A673 (cell line): Measurements from ENCODE around the gene MLLT6. TPM values are rescaled to one million over a fixed set of nuclear protein-coding genes. Genes with fewer than 3 reads are reported as not detected.

Experiments used
- BruUV-seq: library from RNA; stranded (reverse); fragments of 400-500 nt; replicated peaks from 2 replicates; lab custom pipeline; 2021; lab: Mats Ljungman, UMichigan
- CTCF ChIA-PET: fragments of 300-600 bp; sonication (Branson Sonifier 250); formaldehyde crosslinking; loops from one replicate; lab custom pipeline; 2022; ENCODE audit warnings: antibody characterized with exemption; lab: Charles Lee
- POLR2A ChIA-PET: fragments of 300-600 bp; sonication (Branson Sonifier 250); formaldehyde crosslinking; loops from one replicate; lab custom pipeline; 2022; ENCODE audit warnings: antibody characterized with exemption; ENCODE audit not compliant: low non-redundant PET; lab: Charles Lee
- DNase-seq: peaks from one replicate; pipeline ENCODE4 v3.0.0-alpha.2; 2015; ENCODE audit warnings: low spot score
- H3K27ac ChIP-seq: fragments of 200-600 bp; sonication (generic); 2 replicates; pipeline ENCODE4 v1.5.1; 2016; ENCODE audit warnings: mixed run types, low read depth, mild to moderate bottlenecking, mixed read lengths, antibody characterized with exemption, low read length; ENCODE audit not compliant: poor library complexity, severe bottlenecking
- H3K27me3 ChIP-seq: fragments of 200-600 bp; sonication (generic); replicated peaks from 2 replicates; pipeline ENCODE4 v1.6.1; 2017; ENCODE audit warnings: mixed run types, low read depth, mild to moderate bottlenecking, mixed read lengths, antibody characterized with exemption, low read length; ENCODE audit not compliant: insufficient read depth, poor library complexity
- H3K36me3 ChIP-seq: fragments of 200-600 bp; sonication (generic); 2 replicates; pipeline ENCODE4 v1.6.1; 2016; ENCODE audit warnings: mixed run types, mild to moderate bottlenecking, mixed read lengths, antibody characterized with exemption, low read length; ENCODE audit not compliant: insufficient read depth, poor library complexity, severe bottlenecking
- H3K4me1 ChIP-seq: fragments of 200-600 bp; sonication (generic); 2 replicates; pipeline ENCODE4 v1.6.1; 2017; ENCODE audit warnings: mixed run types, mild to moderate bottlenecking, mixed read lengths, antibody characterized with exemption, low read length; ENCODE audit not compliant: insufficient read depth, poor library complexity, severe bottlenecking
- H3K4me3 ChIP-seq: fragments of 200-600 bp; sonication (generic); 2 replicates; pipeline ENCODE4 v1.5.1; 2016; ENCODE audit warnings: low read depth, mixed run types, mild to moderate bottlenecking, mixed read lengths, low read length; ENCODE audit not compliant: poor library complexity, severe bottlenecking
- H3K9me3 ChIP-seq: fragments of 200-600 bp; sonication (generic); 2 replicates; pipeline ENCODE4 v1.6.1; 2016; ENCODE audit warnings: mixed run types, low read depth, mild to moderate bottlenecking, mixed read lengths, antibody characterized with exemption, low read length; ENCODE audit not compliant: poor library complexity, severe bottlenecking
- CTCF ChIP-seq: fragments of 300-800, 200-600 bp; sonication (generic); conservative IDR thresholded peaks from 2 replicates; pipeline ENCODE4 v1.5.1; 2017; ENCODE audit warnings: low read depth, mild to moderate bottlenecking, antibody characterized with exemption, low read length, moderate library complexity, mixed read lengths
- EZH2 ChIP-seq: fragments of 200-600 bp; sonication (generic); IDR thresholded peaks from 2 replicates; pipeline ENCODE4 v1.6.1; 2017; ENCODE audit warnings: borderline replicate concordance, low read depth, mild to moderate bottlenecking, mixed read lengths, antibody characterized with exemption, low read length; ENCODE audit not compliant: poor library complexity, severe bottlenecking
- intact Hi-C: fragments of 100-400 bp; cut with micrococcal nuclease; formaldehyde crosslinking; loops from one replicate; pipeline ENCODE4 v1.10.0; 2022; ENCODE audit not compliant: unreplicated experiment
- total RNA-seq: library from RNA; stranded (reverse); gene quantifications from 2 replicates; pipeline ENCODE4 v1.2.3, GENCODE V29; 2021

MLLT6 gene
- total RNA-seq, 1 experiment from 2014 or later = 41.4 TPM

GRCh38 chr17:38750312-38751121 is 45.4 kb downstream of the MLLT6 start:
- H3K4me3 ChIP-seq = peak overlapping the region; percentile 81
- intact Hi-C loops = loop anchor here (5.0 kb wide), 1 partner anchor 117 kb away; no protein-coding TSS in a partner anchor
- BruUV-seq = no TSS peak
- TF ChIP-seq EZH2 = no peak
- no peak for TF ChIP-seq CTCF
- no peak overlapping the region for H3K27ac ChIP-seq
- no peaks in the 10 kb centered on the region for H3K27me3 ChIP-seq
- H3K4me1 ChIP-seq = peaks cover 29% of the 10 kb centered on the region
- peak; percentile 54 for DNase-seq
- ChIA-PET CTCF (no interaction called here), POLR2A (no interaction called here)
- no peaks in the 10 kb centered on the region for H3K36me3 ChIP-seq
- no peaks in the 10 kb centered on the region for H3K9me3 ChIP-seq

- Histone ChIP-seq H3K36me3 (peaks cover 3% of the 10 kb centered on the region), H3K9me3 (no peaks in the 10 kb centered on the region), H3K4me3 (peak overlapping the region; percentile 81), H3K27me3 (no peaks in the 10 kb centered on the region), H3K27ac (no peak overlapping the region), H3K4me1 (peaks cover 21% of the 10 kb centered on the region)
- CTCF ChIA-PET = no interaction called here
- no peak for TF ChIP-seq CTCF
- TF ChIP-seq EZH2 = no peak
- BruUV-seq = no TSS peak
- DNase-seq = peak; percentile 48
- intact Hi-C loops = loop anchor here (5.0 kb wide), 1 partner anchor 116 kb away; no protein-coding TSS in a partner anchor
- POLR2A ChIA-PET = no interaction called here
Observed at GRCh38 chr17:38751144-38751807, 46.2 kb downstream of the MLLT6 start.

DNA sequence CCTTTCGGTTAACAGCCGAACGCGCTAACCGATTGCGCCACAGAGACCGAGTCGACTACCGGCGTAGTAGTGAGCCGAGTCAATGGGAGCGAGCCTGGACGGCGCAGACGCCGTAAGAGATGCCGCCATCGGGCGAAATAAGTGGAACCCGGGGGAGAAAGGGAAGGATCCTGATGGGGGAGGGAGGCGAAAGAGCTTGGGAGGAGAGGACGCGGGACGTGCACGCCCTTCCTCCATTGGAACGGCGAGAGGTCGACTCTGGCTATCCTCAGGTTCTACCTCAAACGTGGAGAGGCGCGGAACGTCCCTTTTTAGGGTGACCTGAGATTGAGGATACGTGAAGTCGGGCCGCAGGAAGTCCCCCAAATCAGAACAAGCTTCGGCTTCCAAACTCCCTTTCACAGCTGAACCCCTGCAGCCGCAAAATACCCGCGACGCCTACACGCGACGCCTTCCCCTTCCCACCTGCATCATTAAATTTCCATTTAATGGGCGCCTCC is 46.8 kb downstream of the MLLT6 start:
- CTCF ChIA-PET = no interaction called here
- DNase-seq = peak; percentile 78
- BruUV-seq = no TSS peak

More for the DNA sequence above, 46.8 kb downstream of the MLLT6 start:
- Histone ChIP-seq H3K27ac (peak overlapping the region; percentile 80), H3K9me3 (no peaks in the 10 kb centered on the region), H3K27me3 (no peaks in the 10 kb centered on the region), H3K4me3 (peak overlapping the region; percentile 81), H3K36me3 (peaks cover 5% of the 10 kb centered on the region), H3K4me1 (peaks cover 16% of the 10 kb centered on the region)
- TF ChIP-seq CTCF = no peak
- no peak for TF ChIP-seq EZH2
- intact Hi-C loops = loop anchor here (5.0 kb wide), 1 partner anchor 115 kb away; no protein-coding TSS in a partner anchor
- POLR2A ChIA-PET = no interaction called here
